ENCODE results near the gene NRM. TPM values are rescaled to one million over a fixed set of nuclear protein-coding genes. Genes with fewer than 3 reads are reported as not detected.

The NRM gene
- total RNA-seq, 1 donor from 2014 or later: 66.5 TPM

DNA sequence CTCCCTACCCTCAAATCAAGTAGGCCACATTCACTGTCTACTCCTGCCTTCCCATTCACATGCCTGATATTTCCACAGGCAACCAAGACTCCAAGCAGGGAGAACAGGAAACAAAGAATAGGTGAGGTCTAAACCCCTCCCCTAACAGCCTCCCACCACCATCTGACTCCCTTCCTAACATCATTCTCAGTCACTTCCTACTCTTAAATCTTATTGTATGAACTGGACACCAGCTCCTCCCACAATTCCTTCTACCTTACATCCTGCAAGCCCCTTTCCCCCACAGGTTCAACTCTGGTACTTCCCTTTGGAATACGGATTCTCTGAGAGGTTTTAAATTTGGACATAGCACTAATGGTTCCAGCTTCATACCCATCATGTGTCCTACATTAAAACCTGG lies 44.8 kb downstream of the NRM start:
- H3K4me3 Mint-ChIP-seq: peak overlapping the region; percentile 94
- TF ChIP-seq, protein P1, sequence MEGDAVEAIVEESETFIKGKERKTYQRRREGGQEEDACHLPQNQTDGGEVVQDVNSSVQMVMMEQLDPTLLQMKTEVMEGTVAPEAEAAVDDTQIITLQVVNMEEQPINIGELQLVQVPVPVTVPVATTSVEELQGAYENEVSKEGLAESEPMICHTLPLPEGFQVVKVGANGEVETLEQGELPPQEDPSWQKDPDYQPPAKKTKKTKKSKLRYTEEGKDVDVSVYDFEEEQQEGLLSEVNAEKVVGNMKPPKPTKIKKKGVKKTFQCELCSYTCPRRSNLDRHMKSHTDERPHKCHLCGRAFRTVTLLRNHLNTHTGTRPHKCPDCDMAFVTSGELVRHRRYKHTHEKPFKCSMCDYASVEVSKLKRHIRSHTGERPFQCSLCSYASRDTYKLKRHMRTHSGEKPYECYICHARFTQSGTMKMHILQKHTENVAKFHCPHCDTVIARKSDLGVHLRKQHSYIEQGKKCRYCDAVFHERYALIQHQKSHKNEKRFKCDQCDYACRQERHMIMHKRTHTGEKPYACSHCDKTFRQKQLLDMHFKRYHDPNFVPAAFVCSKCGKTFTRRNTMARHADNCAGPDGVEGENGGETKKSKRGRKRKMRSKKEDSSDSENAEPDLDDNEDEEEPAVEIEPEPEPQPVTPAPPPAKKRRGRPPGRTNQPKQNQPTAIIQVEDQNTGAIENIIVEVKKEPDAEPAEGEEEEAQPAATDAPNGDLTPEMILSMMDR (conservative IDR thresholded peaks at IDR 0.05): no peak
- peak overlapping the region; percentile 31 for H3K27ac Mint-ChIP-seq (ENCODE audit: unreplicated experiment)
- H3K4me1 Mint-ChIP-seq: peaks cover 21% of the 10 kb centered on the region
- no peaks in the 10 kb centered on the region for H3K27me3 Mint-ChIP-seq (ENCODE audit: low read depth)
- DNase-seq (ENCODE audit: low read depth, low spot score): no peak
- H3K36me3 Mint-ChIP-seq (ENCODE audit: low read depth): peaks cover 5% of the 10 kb centered on the region
- no peaks in the 10 kb centered on the region for H3K9me3 Mint-ChIP-seq

- TF ChIP-seq, protein P1 (conservative IDR thresholded peaks at IDR 0.05): no peak
- Mint-ChIP-seq H3K9me3 (no peaks in the 10 kb centered on the region), H3K36me3 (ENCODE audit: low read depth) (peaks cover 9% of the 10 kb centered on the region), H3K4me3 (peak overlapping the region; percentile 2), H3K27me3 (ENCODE audit: low read depth) (no peaks in the 10 kb centered on the region), H3K27ac (ENCODE audit: unreplicated experiment) (no peak overlapping the region), H3K4me1 (peaks cover 21% of the 10 kb centered on the region)
- no peak for DNase-seq (ENCODE audit: low read depth, low spot score)
These were observed 46.0 kb downstream of the NRM start for GRCh38 chr6:30644769-30645168.

GRCh38 chr6:30643656-30644055 lies 47.1 kb downstream of the NRM start:
- H3K4me3 Mint-ChIP-seq: no peak overlapping the region
- H3K36me3 Mint-ChIP-seq (ENCODE audit: low read depth): peaks cover 9% of the 10 kb centered on the region
- peaks cover 21% of the 10 kb centered on the region for H3K4me1 Mint-ChIP-seq
- TF ChIP-seq, protein P1 (conservative IDR thresholded peaks at IDR 0.05): no peak
- H3K27me3 Mint-ChIP-seq (ENCODE audit: low read depth): no peaks in the 10 kb centered on the region
- H3K9me3 Mint-ChIP-seq: no peaks in the 10 kb centered on the region
- H3K27ac Mint-ChIP-seq (ENCODE audit: unreplicated experiment): no peak overlapping the region
- DNase-seq (ENCODE audit: low read depth, low spot score): no peak

DNA sequence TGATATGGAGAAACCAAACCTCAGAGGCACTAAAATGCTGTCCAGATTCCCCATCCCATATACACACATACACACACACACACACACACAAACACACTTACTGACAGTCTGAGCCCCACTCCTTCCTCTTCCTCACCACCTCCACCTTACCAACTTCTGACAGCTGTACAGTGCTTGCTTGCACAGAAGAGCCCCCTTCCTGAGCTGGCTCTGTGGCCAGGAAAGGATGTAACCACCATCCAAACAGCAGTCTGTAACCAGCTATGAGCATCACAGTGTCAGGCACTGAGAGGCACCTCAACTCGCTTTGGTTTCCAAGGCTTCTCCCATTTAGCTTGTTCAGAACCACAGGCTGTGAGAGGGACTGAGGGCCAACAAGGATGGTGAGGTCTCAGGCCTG lies 49.7 kb downstream of the NRM start:
- no peaks in the 10 kb centered on the region for H3K9me3 Mint-ChIP-seq
- H3K4me3 Mint-ChIP-seq: no peak overlapping the region
- peaks cover 10% of the 10 kb centered on the region for H3K36me3 Mint-ChIP-seq (ENCODE audit: low read depth)
- peak overlapping the region; percentile 84 for H3K27ac Mint-ChIP-seq (ENCODE audit: unreplicated experiment)
- no peaks in the 10 kb centered on the region for H3K27me3 Mint-ChIP-seq (ENCODE audit: low read depth)
- H3K4me1 Mint-ChIP-seq: peaks cover 7% of the 10 kb centered on the region
- no peak for DNase-seq (ENCODE audit: low read depth, low spot score)
- TF ChIP-seq, protein P1 (conservative IDR thresholded peaks at IDR 0.05): no peak

DNA sequence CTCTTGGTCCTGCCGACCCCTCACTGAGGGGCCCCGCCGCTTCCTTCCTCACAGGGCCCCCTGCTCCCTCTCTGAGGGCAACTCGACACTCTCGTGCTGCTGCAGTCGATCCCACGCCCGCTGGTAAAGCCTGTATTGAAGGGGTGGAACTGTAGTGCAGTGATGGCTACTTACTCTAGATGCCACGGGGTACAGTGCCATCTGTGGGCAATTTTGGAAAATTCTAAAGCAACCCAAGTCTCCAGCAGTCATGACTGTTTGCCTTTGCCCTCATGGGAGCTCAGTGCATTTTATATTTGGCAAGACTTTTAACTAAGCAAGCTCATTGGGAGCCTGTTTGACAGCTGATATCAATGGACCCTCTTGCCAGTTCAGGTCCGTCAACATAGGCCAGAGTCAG lies 50.3 kb downstream of the NRM start:
- Mint-ChIP-seq H3K9me3 (no peaks in the 10 kb centered on the region), H3K4me1 (peaks cover under 1% of the 10 kb centered on the region), H3K4me3 (no peak overlapping the region), H3K27me3 (ENCODE audit: low read depth) (no peaks in the 10 kb centered on the region), H3K27ac (ENCODE audit: unreplicated experiment) (no peak overlapping the region), H3K36me3 (ENCODE audit: low read depth) (peaks cover 15% of the 10 kb centered on the region)
- TF ChIP-seq, protein P1 (conservative IDR thresholded peaks at IDR 0.05): no peak
- no peak for DNase-seq (ENCODE audit: low read depth, low spot score)

Other genes starting within 250 kb of the NRM start
- 13.4 and 14.2 TPM in 2 replicates for gene HLA-E, start 201.5 kb downstream of the NRM start, total RNA-seq
- 71.0 and 71.6 TPM in 2 replicates for gene GNL1, start 134.5 kb downstream of the NRM start, total RNA-seq
- gene PRR3, start 133.7 kb downstream of the NRM start, total RNA-seq: 41.4 and 41.5 TPM in 2 replicates
- gene ABCF1, start 119.5 kb downstream of the NRM start, total RNA-seq: 93.7 and 98.2 TPM in 2 replicates
- 138 and 145 TPM in 2 replicates for gene PPP1R10, start 73.7 kb downstream of the NRM start, total RNA-seq
- 36.7 and 39.3 TPM in 2 replicates for gene MRPS18B, start 73.1 kb downstream of the NRM start, total RNA-seq
- gene ATAT1, start 64.1 kb downstream of the NRM start, total RNA-seq: 58.2 and 62.3 TPM in 2 replicates
- 15.4 and 17.4 TPM in 2 replicates for gene C6orf136, start 43.9 kb downstream of the NRM start, total RNA-seq
- gene DHX16, start 18.0 kb downstream of the NRM start, total RNA-seq: 30.3 and 31.3 TPM in 2 replicates
- 71.0 and 71.1 TPM in 2 replicates for gene PPP1R18, start 4.3 kb downstream of the NRM start, total RNA-seq
- 104 and 107 TPM in 2 replicates for gene MDC1, start 26.3 kb upstream of the NRM start, total RNA-seq
- gene TUBB, start 29.4 kb upstream of the NRM start, total RNA-seq: 1,986 and 2,086 TPM in 2 replicates
- gene FLOT1, start 51.7 kb upstream of the NRM start, total RNA-seq: 100 and 106 TPM in 2 replicates
- 4.8 and 6.3 TPM in 2 replicates for gene IER3, start 53.6 kb upstream of the NRM start, total RNA-seq
- 160 and 178 TPM in 2 replicates for gene DDR1, start 193.5 kb upstream of the NRM start, total RNA-seq
- 72.6 and 78.5 TPM in 2 replicates for gene GTF2H4, start 217.2 kb upstream of the NRM start, total RNA-seq
- 61.3 and 68.2 TPM in 2 replicates for gene VARS2, start 223.3 kb upstream of the NRM start, total RNA-seq
- gene SFTA2, start 241.2 kb upstream of the NRM start, total RNA-seq: not detected in 2 replicates
- not detected in 2 replicates for gene MUCL3, start 250.0 kb upstream of the NRM start, total RNA-seq